ENCODE measurements around the gene TECTB.

Gene TECTB

DNA sequence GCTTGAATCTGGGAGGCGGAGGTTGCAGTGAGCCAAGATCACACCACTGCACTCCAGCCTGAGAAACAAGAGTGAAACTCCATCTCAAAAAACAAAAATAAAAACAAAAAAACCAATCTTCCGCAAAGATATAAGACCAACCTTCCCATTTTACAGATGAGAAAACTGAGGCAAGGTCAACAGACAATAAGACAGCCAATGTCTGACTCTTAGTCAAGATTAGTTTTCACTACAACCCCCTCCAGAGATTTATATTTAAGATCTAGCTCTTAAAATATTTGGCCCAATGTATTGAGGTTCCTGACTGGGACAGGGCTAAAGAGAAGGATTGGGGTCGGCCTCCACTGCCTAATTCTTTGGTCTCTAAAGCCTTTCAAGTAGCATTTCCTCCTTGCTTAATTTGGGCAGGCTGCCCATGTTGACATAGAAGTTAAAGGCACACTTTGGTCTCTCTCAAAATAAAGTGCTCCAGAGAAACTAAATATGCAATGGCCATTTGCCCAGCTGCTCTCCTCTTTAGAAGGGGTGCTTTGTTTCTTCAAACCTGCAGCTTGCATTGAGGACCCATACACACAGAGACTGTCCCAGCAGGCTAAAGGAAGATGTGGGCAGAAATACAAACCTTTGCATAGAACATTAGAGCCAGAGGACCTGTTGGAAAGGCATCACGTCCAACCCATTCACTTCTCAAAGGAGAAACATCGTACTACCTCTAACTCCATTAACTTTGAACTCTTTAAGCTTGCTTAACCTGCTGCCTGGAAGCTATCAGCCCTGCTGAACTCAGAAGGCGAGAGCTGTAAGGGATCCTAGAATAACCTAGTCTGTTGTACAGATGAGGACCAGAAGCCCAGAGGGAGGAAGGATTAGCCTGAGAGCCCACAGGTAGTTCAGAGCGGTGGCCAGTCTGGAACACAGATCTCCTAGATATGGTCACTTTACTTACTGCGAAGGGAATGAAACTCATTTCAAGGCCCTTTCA is 3.9 kb downstream of the TECTB start:
- DNase-seq (ENCODE audit: low read depth): no peak
- H3K4me3 ChIP-seq (ENCODE audit: low read length): no peak overlapping the region
- TF ChIP-seq, protein P1, sequence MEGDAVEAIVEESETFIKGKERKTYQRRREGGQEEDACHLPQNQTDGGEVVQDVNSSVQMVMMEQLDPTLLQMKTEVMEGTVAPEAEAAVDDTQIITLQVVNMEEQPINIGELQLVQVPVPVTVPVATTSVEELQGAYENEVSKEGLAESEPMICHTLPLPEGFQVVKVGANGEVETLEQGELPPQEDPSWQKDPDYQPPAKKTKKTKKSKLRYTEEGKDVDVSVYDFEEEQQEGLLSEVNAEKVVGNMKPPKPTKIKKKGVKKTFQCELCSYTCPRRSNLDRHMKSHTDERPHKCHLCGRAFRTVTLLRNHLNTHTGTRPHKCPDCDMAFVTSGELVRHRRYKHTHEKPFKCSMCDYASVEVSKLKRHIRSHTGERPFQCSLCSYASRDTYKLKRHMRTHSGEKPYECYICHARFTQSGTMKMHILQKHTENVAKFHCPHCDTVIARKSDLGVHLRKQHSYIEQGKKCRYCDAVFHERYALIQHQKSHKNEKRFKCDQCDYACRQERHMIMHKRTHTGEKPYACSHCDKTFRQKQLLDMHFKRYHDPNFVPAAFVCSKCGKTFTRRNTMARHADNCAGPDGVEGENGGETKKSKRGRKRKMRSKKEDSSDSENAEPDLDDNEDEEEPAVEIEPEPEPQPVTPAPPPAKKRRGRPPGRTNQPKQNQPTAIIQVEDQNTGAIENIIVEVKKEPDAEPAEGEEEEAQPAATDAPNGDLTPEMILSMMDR (conservative IDR thresholded peaks at IDR 0.05; ENCODE audit: low read depth, low read length): no peak

DNA sequence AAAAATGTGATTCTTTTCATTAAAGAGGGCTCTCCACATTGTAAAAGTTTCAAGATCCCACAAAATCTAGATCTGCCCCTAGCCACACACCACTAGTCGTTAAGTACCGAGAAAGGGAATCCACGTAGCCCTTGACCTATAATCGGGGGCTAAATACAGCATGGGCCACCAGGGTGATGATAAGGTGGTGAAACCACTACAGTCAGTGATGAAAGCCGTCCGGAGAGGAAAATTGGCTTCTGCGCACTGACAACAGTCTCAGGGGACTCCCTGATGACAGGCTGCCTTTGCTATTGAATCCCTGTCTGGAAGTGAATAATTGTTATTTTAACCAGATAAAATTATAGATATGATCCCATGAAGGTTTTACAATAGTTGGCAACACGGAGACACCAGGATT is 4.6 kb downstream of the TECTB start:
- TF ChIP-seq, protein P1 (conservative IDR thresholded peaks at IDR 0.05; ENCODE audit: low read depth, low read length): no peak
- DNase-seq (ENCODE audit: low read depth): no peak
- H3K4me3 ChIP-seq (ENCODE audit: low read length): no peak overlapping the region

- TF ChIP-seq, protein P1 (conservative IDR thresholded peaks at IDR 0.05; ENCODE audit: low read depth, low read length): no peak
- H3K4me3 ChIP-seq (ENCODE audit: low read length): no peak overlapping the region
- DNase-seq (ENCODE audit: low read depth): no peak
Measured at GRCh38 chr10:112288486-112288885, 5.3 kb downstream of the TECTB start.

DNA sequence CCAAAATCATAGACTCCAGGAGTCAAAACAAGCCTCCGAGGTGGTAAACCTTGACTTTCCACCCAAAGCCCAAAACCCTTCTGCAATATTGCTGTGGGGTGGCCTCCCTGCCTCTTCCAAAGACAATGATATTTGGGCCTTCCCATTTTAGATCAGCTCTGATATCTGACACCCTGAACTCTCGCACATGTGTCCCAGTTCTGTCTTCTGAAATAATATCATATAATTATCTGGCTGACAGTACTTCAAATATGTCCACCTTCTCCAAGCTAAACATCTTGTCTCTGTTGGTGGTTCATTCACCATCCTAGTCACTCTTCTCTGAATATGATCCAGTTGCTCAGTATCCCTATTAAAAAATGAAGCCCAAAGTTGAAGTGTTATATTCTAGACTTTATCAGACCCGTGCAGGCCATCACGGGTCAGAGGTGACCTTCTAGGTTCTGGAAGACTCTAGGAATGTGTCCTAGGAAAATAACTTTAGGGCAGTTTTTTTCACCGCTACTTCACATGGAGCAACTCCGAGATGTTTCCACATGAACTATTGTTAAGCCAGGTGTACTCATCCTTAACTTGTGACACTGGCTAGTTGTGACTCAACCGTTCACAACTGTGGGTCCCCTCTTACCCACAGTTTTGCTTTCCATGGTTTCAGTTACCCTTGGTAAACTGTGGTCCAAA is 6.3 kb downstream of the TECTB start:
- H3K4me3 ChIP-seq (ENCODE audit: low read length): no peak overlapping the region
- TF ChIP-seq, protein P1 (conservative IDR thresholded peaks at IDR 0.05; ENCODE audit: low read depth, low read length): no peak
- DNase-seq (ENCODE audit: low read depth): no peak

GRCh38 chr10:112290054-112290373 is 6.8 kb downstream of the TECTB start:
- TF ChIP-seq, protein P1 (conservative IDR thresholded peaks at IDR 0.05; ENCODE audit: low read depth, low read length): no peak
- DNase-seq (ENCODE audit: low read depth): no peak
- no peak overlapping the region for H3K4me3 ChIP-seq (ENCODE audit: low read length)

DNA sequence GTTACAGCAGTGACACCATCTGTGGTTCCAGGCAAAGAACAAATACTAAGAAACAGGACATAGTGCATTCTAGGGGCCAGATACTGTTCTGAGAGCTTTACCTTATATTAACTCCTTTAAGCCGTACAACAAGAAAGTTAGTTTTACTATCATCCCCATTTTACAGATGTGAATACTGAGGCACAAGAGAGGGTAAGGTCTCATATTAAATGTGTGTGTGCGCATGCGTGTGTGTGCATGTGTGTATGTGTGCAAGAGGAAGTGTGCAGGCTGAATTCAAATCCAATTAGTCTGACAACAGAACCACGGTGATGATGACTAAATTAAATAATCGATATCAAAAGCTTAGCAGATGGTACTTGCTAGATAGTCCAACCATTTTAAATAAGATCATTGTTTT is 11.0 kb downstream of the TECTB start:
- DNase-seq (ENCODE audit: low read depth): no peak
- H3K4me3 ChIP-seq (ENCODE audit: low read length): no peak overlapping the region
- TF ChIP-seq, protein P1 (conservative IDR thresholded peaks at IDR 0.05; ENCODE audit: low read depth, low read length): no peak
